Neural progenitor cell (in vitro differentiated cells): ENCODE data around the gene ADARB2. TPM values are rescaled to one million over a fixed set of nuclear protein-coding genes. Genes with fewer than 3 reads are reported as not detected.

Experiments
- DNase-seq: peaks from one replicate; pipeline ENCODE4 v3.0.0-alpha.2; 2016; ENCODE audit warnings: low spot score
- H2AFZ ChIP-seq: fragments of 200-600 bp; sonication (generic); replicated peaks from 2 replicates; pipeline ENCODE4 v1.6.1; 2016; ENCODE audit warnings: antibody characterized with exemption
- H3F3A ChIP-seq: fragments of 200-600 bp; sonication (generic); 2 replicates; pipeline ENCODE4 v1.6.1; 2016; ENCODE audit warnings: antibody characterized with exemption, low read depth
- H3K27ac ChIP-seq: fragments of 200-600 bp; sonication (generic); 2 replicates; pipeline ENCODE4 v1.5.1; 2016; ENCODE audit warnings: mild to moderate bottlenecking
- H3K27me3 ChIP-seq: fragments of 200-600 bp; sonication (generic); 2 replicates; pipeline ENCODE4 v1.6.1; 2016; ENCODE audit warnings: mild to moderate bottlenecking, moderate library complexity
- H3K36me3 ChIP-seq: fragments of 200-600 bp; sonication (generic); 2 replicates; pipeline ENCODE4 v1.5.1; 2016
- H3K4me1 ChIP-seq: fragments of 200-600 bp; sonication (generic); 2 replicates; pipeline ENCODE4 v1.6.1; 2016; ENCODE audit warnings: mixed run types
- H3K4me2 ChIP-seq: fragments of 200-600 bp; sonication (generic); 2 replicates; pipeline ENCODE4 v1.6.1; 2016
- H3K4me3 ChIP-seq: fragments of 200-600 bp; sonication (generic); 2 replicates; pipeline ENCODE4 v1.5.1; 2016
- H3K79me2 ChIP-seq: fragments of 200-600 bp; sonication (generic); 2 replicates; pipeline ENCODE4 v1.6.1; 2016; ENCODE audit warnings: low read depth
- H3K9ac ChIP-seq: fragments of 200-600 bp; sonication (generic); 2 replicates; pipeline ENCODE4 v1.6.1; 2016
- H3K9me3 ChIP-seq: fragments of 200-600 bp; sonication (generic); 2 replicates; pipeline ENCODE4 v1.5.1; 2016; ENCODE audit warnings: low read depth
- H4K20me1 ChIP-seq: fragments of 200-600 bp; sonication (generic); 2 replicates; pipeline ENCODE4 v1.6.1; 2016; ENCODE audit warnings: low read depth
- H3K27ac Mint-ChIP-seq: 3 replicates; pipeline ENCODE4 v1.8.0; 2021; ENCODE audit warnings: mixed read lengths
- H3K27me3 Mint-ChIP-seq: 2 replicates; pipeline ENCODE4 v1.8.0; 2022; ENCODE audit warnings: low read depth, mild to moderate bottlenecking, inconsistent platforms, moderate library complexity, mixed read lengths; ENCODE audit not compliant: insufficient read depth
- H3K36me3 Mint-ChIP-seq: 3 replicates; pipeline ENCODE4 v1.8.0; 2021; ENCODE audit warnings: mixed read lengths
- H3K4me1 Mint-ChIP-seq: 3 replicates; pipeline ENCODE4 v1.8.0; 2021; ENCODE audit warnings: mixed read lengths
- H3K4me3 Mint-ChIP-seq: 3 replicates; pipeline ENCODE4 v1.8.0; 2021; ENCODE audit warnings: mild to moderate bottlenecking, moderate library complexity, mixed read lengths
- H3K9me3 Mint-ChIP-seq: 3 replicates; pipeline ENCODE4 v1.8.0; 2020; ENCODE audit warnings: mixed read lengths
- EZH2 ChIP-seq: fragments of 200-600 bp; sonication (generic); IDR thresholded peaks from 2 replicates; pipeline ENCODE4 v1.6.1; 2017; ENCODE audit warnings: antibody characterized with exemption, mild to moderate bottlenecking, moderate library complexity
- EZH2phosphoT487 ChIP-seq: fragments of 200-600 bp; sonication (generic); IDR thresholded peaks from 2 replicates; pipeline ENCODE4 v1.6.1; 2017; ENCODE audit warnings: antibody characterized with exemption
- total RNA-seq: library from RNA; depleted of rRNA; stranded (reverse); fragments of >200 nt; gene quantifications from 2 replicates; pipeline ENCODE4 v1.2.3, GENCODE V29; 2015; ENCODE audit warnings: low replicate concordance
- TF ChIP-seq, protein P1 (sequence below): fragments of 200-600 bp; sonication (generic); IDR thresholded peaks from 2 replicates; pipeline ENCODE4 v1.5.1; 2017; ENCODE audit warnings: antibody characterized with exemption, mild to moderate bottlenecking

Gene ADARB2
- total RNA-seq, 1 donor from 2014 or later: not detected

DNA sequence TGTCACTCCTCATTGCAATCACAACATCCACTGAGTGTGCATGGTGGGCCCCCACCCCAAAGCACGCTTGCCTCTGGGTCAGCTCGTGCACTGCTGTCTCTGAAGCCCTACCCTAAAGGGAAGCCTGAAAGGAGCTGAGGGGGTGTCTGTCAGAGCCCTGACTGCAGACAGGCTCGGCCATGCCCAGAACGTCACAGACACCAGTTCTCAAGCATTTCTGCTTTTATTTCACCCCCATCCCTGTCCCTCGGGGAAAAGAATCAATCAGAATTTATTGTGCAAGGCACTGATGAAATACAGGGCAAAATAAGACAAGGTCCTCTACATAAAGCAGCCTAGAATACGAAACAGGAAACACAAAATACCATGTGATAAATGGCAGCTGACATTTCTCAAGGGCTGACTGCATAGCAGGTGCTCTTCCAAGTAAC, 449.3 kb downstream of the ADARB2 start:
- Mint-ChIP-seq H3K4me3 (no peak overlapping the region), H3K9me3 (no peaks in the 10 kb centered on the region), H3K27me3 (peaks cover 11% of the 10 kb centered on the region), H3K27ac (peak overlapping the region; percentile 63), H3K4me1 (peaks cover 42% of the 10 kb centered on the region), H3K36me3 (no peaks in the 10 kb centered on the region)
- Histone ChIP-seq H3F3A (peaks cover 3% of the 10 kb centered on the region), H3K9ac (no peak overlapping the region), H3K79me2 (no peaks in the 10 kb centered on the region), H3K4me3 (no peak overlapping the region), H3K36me3 (no peaks in the 10 kb centered on the region), H3K27me3 (no peaks in the 10 kb centered on the region), H3K9me3 (no peaks in the 10 kb centered on the region), H2AFZ (no peak overlapping the region), H3K4me2 (no peak overlapping the region), H3K4me1 (peaks cover 16% of the 10 kb centered on the region), H4K20me1 (no peaks in the 10 kb centered on the region), H3K27ac (no peak overlapping the region)
- TF ChIP-seq EZH2: no peak
- TF ChIP-seq EZH2phosphoT487: no peak
- TF ChIP-seq, protein P1, sequence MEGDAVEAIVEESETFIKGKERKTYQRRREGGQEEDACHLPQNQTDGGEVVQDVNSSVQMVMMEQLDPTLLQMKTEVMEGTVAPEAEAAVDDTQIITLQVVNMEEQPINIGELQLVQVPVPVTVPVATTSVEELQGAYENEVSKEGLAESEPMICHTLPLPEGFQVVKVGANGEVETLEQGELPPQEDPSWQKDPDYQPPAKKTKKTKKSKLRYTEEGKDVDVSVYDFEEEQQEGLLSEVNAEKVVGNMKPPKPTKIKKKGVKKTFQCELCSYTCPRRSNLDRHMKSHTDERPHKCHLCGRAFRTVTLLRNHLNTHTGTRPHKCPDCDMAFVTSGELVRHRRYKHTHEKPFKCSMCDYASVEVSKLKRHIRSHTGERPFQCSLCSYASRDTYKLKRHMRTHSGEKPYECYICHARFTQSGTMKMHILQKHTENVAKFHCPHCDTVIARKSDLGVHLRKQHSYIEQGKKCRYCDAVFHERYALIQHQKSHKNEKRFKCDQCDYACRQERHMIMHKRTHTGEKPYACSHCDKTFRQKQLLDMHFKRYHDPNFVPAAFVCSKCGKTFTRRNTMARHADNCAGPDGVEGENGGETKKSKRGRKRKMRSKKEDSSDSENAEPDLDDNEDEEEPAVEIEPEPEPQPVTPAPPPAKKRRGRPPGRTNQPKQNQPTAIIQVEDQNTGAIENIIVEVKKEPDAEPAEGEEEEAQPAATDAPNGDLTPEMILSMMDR: no peak
- DNase-seq: no peak

- Histone ChIP-seq H3K4me3 (no peak overlapping the region), H3K9me3 (no peaks in the 10 kb centered on the region), H3K9ac (no peak overlapping the region), H3F3A (peaks cover 2% of the 10 kb centered on the region), H3K79me2 (no peaks in the 10 kb centered on the region), H3K27me3 (no peaks in the 10 kb centered on the region), H2AFZ (no peak overlapping the region), H4K20me1 (no peaks in the 10 kb centered on the region), H3K4me2 (no peak overlapping the region), H3K27ac (no peak overlapping the region), H3K36me3 (no peaks in the 10 kb centered on the region), H3K4me1 (peaks cover 14% of the 10 kb centered on the region)
- H3K27me3 Mint-ChIP-seq: peaks cover 8% of the 10 kb centered on the region
- H3K9me3 Mint-ChIP-seq: no peaks in the 10 kb centered on the region
- peaks cover 39% of the 10 kb centered on the region for H3K4me1 Mint-ChIP-seq
- no peak for DNase-seq
- no peak overlapping the region for H3K4me3 Mint-ChIP-seq
- H3K36me3 Mint-ChIP-seq: no peaks in the 10 kb centered on the region
- TF ChIP-seq, protein P1: no peak
- TF ChIP-seq EZH2phosphoT487 (no peak), EZH2 (no peak)
- H3K27ac Mint-ChIP-seq: peak overlapping the region; percentile 79
Observed at GRCh38 chr10:1287487-1287886, 449.8 kb downstream of the ADARB2 start.

DNA sequence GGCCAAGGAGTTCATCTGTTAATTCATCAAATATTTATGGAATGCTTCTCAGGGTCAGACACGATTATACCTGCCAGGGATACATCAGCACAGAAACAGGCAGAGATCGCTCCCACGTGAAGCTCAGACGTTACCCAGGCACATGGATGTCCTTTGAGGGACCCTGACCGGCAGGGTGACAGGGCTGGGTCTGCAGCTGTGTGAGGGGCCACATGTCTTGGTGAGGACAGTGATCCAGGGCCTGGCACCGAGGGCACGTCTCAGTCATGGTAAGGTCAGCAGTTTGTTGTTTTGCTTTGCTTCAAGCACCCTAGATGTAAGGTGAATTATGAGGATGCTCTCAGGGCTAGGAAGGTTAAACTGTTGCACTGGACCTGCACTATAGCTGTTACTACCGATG, 453.2 kb downstream of the ADARB2 start:
- H3K27ac Mint-ChIP-seq: no peak overlapping the region

More for the DNA sequence above, 453.2 kb downstream of the ADARB2 start:
- no peaks in the 10 kb centered on the region for H3K9me3 ChIP-seq
- no peaks in the 10 kb centered on the region for H3F3A ChIP-seq
- no peaks in the 10 kb centered on the region for H4K20me1 ChIP-seq
- TF ChIP-seq, protein P1: no peak
- no peak for TF ChIP-seq EZH2
- TF ChIP-seq EZH2phosphoT487: no peak
- Mint-ChIP-seq H3K9me3 (no peaks in the 10 kb centered on the region), H3K4me1 (peaks cover 17% of the 10 kb centered on the region), H3K4me3 (no peak overlapping the region), H3K27me3 (peaks cover 8% of the 10 kb centered on the region), H3K36me3 (no peaks in the 10 kb centered on the region)
- DNase-seq: no peak
- no peaks in the 10 kb centered on the region for H3K79me2 ChIP-seq
- no peaks in the 10 kb centered on the region for H3K36me3 ChIP-seq
- no peaks in the 10 kb centered on the region for H3K27me3 ChIP-seq
- H3K4me1 ChIP-seq: peaks cover 8% of the 10 kb centered on the region
- H3K9ac ChIP-seq: no peak overlapping the region
- no peak overlapping the region for H3K4me3 ChIP-seq
- no peak overlapping the region for H2AFZ ChIP-seq
- H3K27ac ChIP-seq: no peak overlapping the region
- no peak overlapping the region for H3K4me2 ChIP-seq
